Breast epithelium (tissue), 4 donors: Measurements from ENCODE around the gene CLTCL1. TPM values are rescaled to one million over a fixed set of nuclear protein-coding genes. Genes with fewer than 3 reads are reported as not detected.
"Not testable (repeated sequence)": the region's sequence is repeated elsewhere in the genome, so short reads cannot be mapped to it uniquely, and the experiment has no call there.

ENCODE experiments used
- DNase-seq, 2 donors: peaks; one replicate each; pipeline ENCODE4 v3.0.0-alpha.2; 2019; ENCODE audit warnings: low spot score in 2 of 2
- H3K27ac ChIP-seq, 2 donors: fragments of 200-600 bp; sonication (generic) in 1 of 2; one replicate each; pipeline ENCODE4 v1.5.1; 2016 to 2019; ENCODE audit warnings: mild to moderate bottlenecking in 1 of 2
- H3K27me3 ChIP-seq, 2 donors: fragments of 200-600 bp; sonication (generic) in 1 of 2; one replicate each; pipeline versions ENCODE4 v1.5.1 to v1.6.0; 2017 to 2019; ENCODE audit warnings: control low read depth in 1 of 2, mild to moderate bottlenecking in 1 of 2
- H3K36me3 ChIP-seq: fragments of 200-600 bp; one replicate; pipeline ENCODE4 v1.5.1; 2019
- H3K4me1 ChIP-seq, 2 donors: fragments of 200-600 bp; sonication (generic); one replicate each; pipeline ENCODE4 v1.5.1; 2016 to 2019; ENCODE audit warnings: control low read depth in 1 of 2
- H3K4me3 ChIP-seq, 3 donors: fragments of 200-600 bp; sonication (generic); 1 replicate in 2 of 3; 2 replicates in 1 of 3; pipeline ENCODE4 v1.5.1; 2016 to 2019; ENCODE audit warnings: mild to moderate bottlenecking in 3 of 3, moderate library complexity in 2 of 3
- H3K9me3 ChIP-seq, 2 donors: fragments of 200-600 bp; sonication (generic) in 1 of 2; one replicate each; pipeline ENCODE4 v1.5.1; 2016 to 2019; ENCODE audit warnings: control low read depth in 1 of 2
- CTCF ChIP-seq, 3 donors: fragments of 450-650 bp; IDR thresholded peaks; one replicate each; pipeline ENCODE4 v1.5.1; 2016 to 2017; ENCODE audit warnings: antibody characterized with exemption in 3 of 3, mild to moderate bottlenecking in 3 of 3, moderate library complexity in 3 of 3
- POLR2A ChIP-seq: fragments of 450-650 bp; IDR thresholded peaks from one replicate; pipeline ENCODE4 v1.6.1; 2016; ENCODE audit warnings: antibody characterized with exemption, mild to moderate bottlenecking, moderate library complexity
- POLR2AphosphoS5 ChIP-seq, 3 donors: sonication (generic); formaldehyde crosslinking; IDR thresholded peaks; one replicate each; pipeline ENCODE4 v1.6.1; 2017; ENCODE audit warnings: antibody characterized with exemption in 3 of 3
- intact Hi-C: fragments of 100-400 bp; cut with DNase I; formaldehyde crosslinking; loops from one replicate; pipeline ENCODE4 v1.15.1; 2023; ENCODE audit warnings: low total_unique reads
- total RNA-seq, 3 donors: library from RNA; depleted of rRNA; stranded (reverse); fragments of >200 nt; gene quantifications; one replicate each; pipeline ENCODE4 v1.1.0, GENCODE V29; 2016

Gene CLTCL1
- total RNA-seq, 3 donors from 2014 or later, result 2.8 to 27.0 (median 8.2) TPM

- H3K4me3 ChIP-seq, result no peak overlapping the region
- no peaks in the 10 kb centered on the region for H3K36me3 ChIP-seq
- no peaks in the 10 kb centered on the region for H3K27me3 ChIP-seq
- intact Hi-C loops, result no loop called here
- no peak overlapping the region for H3K27ac ChIP-seq
- peaks cover 0 to under 1% of the 10 kb centered on the region in 2 donors for H3K9me3 ChIP-seq
- no peaks in the 10 kb centered on the region for H3K4me1 ChIP-seq
- DNase-seq, result no peak
- no peak for TF ChIP-seq POLR2AphosphoS5 (IDR thresholded peaks at IDR 0.05)
- TF ChIP-seq CTCF (IDR thresholded peaks at IDR 0.05), result no peak
- TF ChIP-seq POLR2A, result no peak
Observed at GRCh38 chr22:19260194-19260593, 31.3 kb downstream of the CLTCL1 start.

GRCh38 chr22:19258968-19259288 is 32.6 kb downstream of the CLTCL1 start:
- H3K27me3 ChIP-seq, H3K36me3 ChIP-seq, H3K4me1 ChIP-seq, H3K9me3 ChIP-seq, H3K4me3 ChIP-seq, intact Hi-C loops, DNase-seq, H3K27ac ChIP-seq: not testable (repeated sequence)

DNA sequence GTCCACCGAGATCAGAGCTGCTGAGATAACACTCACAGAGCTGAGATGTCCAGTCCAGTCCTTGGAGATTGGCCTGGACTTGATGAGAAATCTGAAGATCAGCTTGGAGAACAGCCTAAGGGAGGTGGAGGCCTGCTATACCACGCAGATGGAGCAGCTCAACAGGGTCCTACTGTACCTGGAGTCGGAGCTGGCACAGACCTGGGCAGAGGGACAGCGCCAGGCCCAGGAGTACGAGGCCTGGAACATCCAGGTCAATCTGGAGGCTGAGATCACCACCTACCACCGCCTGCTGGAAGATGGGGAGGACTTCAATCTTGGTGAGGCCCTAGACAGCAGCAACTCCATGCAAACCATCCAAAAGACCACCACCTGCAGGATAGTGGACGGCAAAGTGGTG is 33.1 kb downstream of the CLTCL1 start:
- Histone ChIP-seq H3K27me3 (no peaks in the 10 kb centered on the region), H3K27ac (no peak overlapping the region), H3K4me1 (no peaks in the 10 kb centered on the region), H3K9me3 (no peaks in the 10 kb centered on the region), H3K4me3 (no peak overlapping the region), H3K36me3 (no peaks in the 10 kb centered on the region)
- intact Hi-C loops, result no loop called here
- DNase-seq, result no peak
- TF ChIP-seq POLR2A, result no peak
- TF ChIP-seq POLR2AphosphoS5 (IDR thresholded peaks at IDR 0.05), result no peak
- TF ChIP-seq CTCF (IDR thresholded peaks at IDR 0.05), result no peak

- H3K9me3 ChIP-seq, intact Hi-C loops, DNase-seq, H3K4me1 ChIP-seq, H3K27me3 ChIP-seq, H3K27ac ChIP-seq, H3K36me3 ChIP-seq, H3K4me3 ChIP-seq: not testable (repeated sequence)
Observed at GRCh38 chr22:19256362-19256761, 35.2 kb downstream of the CLTCL1 start.

- TF ChIP-seq POLR2A, result no peak
- TF ChIP-seq POLR2AphosphoS5 (IDR thresholded peaks at IDR 0.05), result no peak
- no peak for TF ChIP-seq CTCF (IDR thresholded peaks at IDR 0.05)
- Histone ChIP-seq H3K4me1 (no peaks in the 10 kb centered on the region), H3K9me3 (no peaks in the 10 kb centered on the region), H3K4me3 (no peak overlapping the region), H3K27ac (no peak overlapping the region), H3K36me3 (no peaks in the 10 kb centered on the region), H3K27me3 (no peaks in the 10 kb centered on the region)
- intact Hi-C loops, result no loop called here
- DNase-seq, result no peak
Observed at GRCh38 chr22:19253143-19253542, 38.4 kb downstream of the CLTCL1 start.

DNA sequence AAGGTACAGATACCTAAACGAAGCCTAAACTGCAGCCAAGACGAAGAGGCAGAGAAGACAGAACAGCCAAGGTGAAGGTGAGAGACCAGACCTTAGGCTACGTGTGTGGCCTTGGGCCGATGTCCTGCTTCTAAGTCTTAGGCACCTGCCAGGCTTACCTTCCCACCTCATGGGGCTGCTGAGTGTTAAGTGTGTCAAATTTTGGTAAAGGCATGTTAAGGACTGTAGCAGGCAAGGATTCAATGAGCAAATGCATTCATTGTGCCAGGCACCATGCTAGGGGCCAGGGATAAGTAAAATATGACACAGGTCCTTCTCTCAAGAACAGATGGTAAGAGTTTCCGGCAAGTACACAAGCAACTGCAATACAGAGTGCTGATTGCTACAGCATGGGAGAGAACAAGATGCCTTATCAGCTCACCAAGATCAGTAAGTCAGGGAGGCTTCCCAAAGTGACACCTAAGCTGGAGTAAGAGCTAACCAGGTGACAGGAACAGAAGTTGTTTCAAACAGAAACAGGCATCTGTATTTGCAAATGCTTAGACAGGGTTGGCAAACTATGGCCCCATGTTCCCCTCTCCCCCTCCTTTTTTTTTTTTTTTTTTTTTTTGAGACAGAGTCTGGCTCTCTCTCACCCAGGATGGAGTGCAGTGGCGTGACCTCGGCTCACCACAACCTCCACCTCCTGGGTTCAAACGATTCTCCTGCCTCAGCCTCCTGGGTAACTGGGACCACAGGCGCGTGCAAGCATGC is 46.7 kb downstream of the CLTCL1 start:
- no peak for DNase-seq
- Histone ChIP-seq H3K27ac (no peak overlapping the region), H3K4me1 (no peaks in the 10 kb centered on the region), H3K9me3 (no peaks in the 10 kb centered on the region), H3K36me3 (no peaks in the 10 kb centered on the region), H3K27me3 (no peaks in the 10 kb centered on the region), H3K4me3 (no peak overlapping the region)
- TF ChIP-seq POLR2A (no peak), CTCF (IDR thresholded peaks at IDR 0.05) (no peak), POLR2AphosphoS5 (IDR thresholded peaks at IDR 0.05) (no peak)
- intact Hi-C loops, result no loop called here
